ENCODE data around the gene SERGEF.
"Not testable (repeated sequence)": the region's sequence is repeated elsewhere in the genome, so short reads cannot be mapped to it uniquely, and the experiment has no call there.

Gene SERGEF

GRCh38 chr11:18000128-18000527 lies 12.7 kb downstream of the SERGEF start:
- DNase-seq, result not testable (repeated sequence)

GRCh38 chr11:17992916-17993315 lies 19.9 kb downstream of the SERGEF start:
- no peak for DNase-seq

- DNase-seq, result peak; percentile 31
Observed at GRCh38 chr11:17991783-17992433, 20.9 kb downstream of the SERGEF start.

- DNase-seq, result no peak
Observed at GRCh38 chr11:17989306-17989705, 23.5 kb downstream of the SERGEF start.

GRCh38 chr11:17988465-17988864 lies 24.4 kb downstream of the SERGEF start:
- DNase-seq, result no peak

GRCh38 chr11:17987826-17988225 lies 25.0 kb downstream of the SERGEF start:
- DNase-seq, result no peak

GRCh38 chr11:17986711-17987220 lies 26.1 kb downstream of the SERGEF start:
- DNase-seq, result no peak

- peak; percentile 48 for DNase-seq
Observed at GRCh38 chr11:17986007-17986710, 26.7 kb downstream of the SERGEF start.

GRCh38 chr11:17985517-17985916 lies 27.3 kb downstream of the SERGEF start:
- DNase-seq, result peak; percentile 18

GRCh38 chr11:17983569-17983968 lies 29.3 kb downstream of the SERGEF start:
- DNase-seq, result no peak

GRCh38 chr11:17979770-17980371 lies 33.0 kb downstream of the SERGEF start:
- peak; percentile 4 for DNase-seq

GRCh38 chr11:17978553-17979287 lies 34.1 kb downstream of the SERGEF start:
- peak; percentile 30 for DNase-seq

GRCh38 chr11:17976651-17977050 lies 36.2 kb downstream of the SERGEF start:
- DNase-seq, result no peak

GRCh38 chr11:17974246-17974645 lies 38.6 kb downstream of the SERGEF start:
- DNase-seq, result no peak

- DNase-seq, result peak; percentile 91
Observed at GRCh38 chr11:17972987-17973386, 39.9 kb downstream of the SERGEF start.

GRCh38 chr11:17968206-17968605 lies 44.6 kb downstream of the SERGEF start:
- DNase-seq, result no peak

- no peak for DNase-seq
Observed at GRCh38 chr11:17967661-17968060, 45.2 kb downstream of the SERGEF start.

GRCh38 chr11:17960091-17960490 lies 52.8 kb downstream of the SERGEF start:
- DNase-seq, result no peak

- no peak for DNase-seq
Observed at GRCh38 chr11:17958446-17958845, 54.4 kb downstream of the SERGEF start.

- no peak for DNase-seq
Observed at GRCh38 chr11:17954395-17955252, 58.2 kb downstream of the SERGEF start.

GRCh38 chr11:17952487-17952886 lies 60.4 kb downstream of the SERGEF start:
- no peak for DNase-seq

GRCh38 chr11:17951685-17952388 lies 61.0 kb downstream of the SERGEF start:
- DNase-seq, result no peak

All from fibroblast of skin of right quadriceps (primary cell).